CD4-positive, alpha-beta T cell (primary cell): Measurements from ENCODE around the gene PATJ. TPM values are rescaled to one million over a fixed set of nuclear protein-coding genes. Genes with fewer than 3 reads are reported as not detected.
"Not testable (repeated sequence)": the region's sequence is repeated elsewhere in the genome, so short reads cannot be mapped to it uniquely, and the experiment has no call there.

Experiments used
- ATAC-seq: fragments of 200-7000 bp; cut with Tn5 transposase; one replicate; pipeline ENCODE4 v1.10.0; 2022; ENCODE audit warnings: mild to moderate bottlenecking; ENCODE audit not compliant: poor library complexity
- CTCF ChIA-PET: fragments of 350-600 bp; sonication (Branson Sonifier 250); formaldehyde crosslinking; loops from one replicate; lab custom pipeline; 2021; ENCODE audit warnings: antibody characterized with exemption, inconsistent platforms; lab: Charles Lee
- POLR2A ChIA-PET: fragments of 350-600 bp; sonication (Branson Sonifier 250); formaldehyde crosslinking; loops from one replicate; lab custom pipeline; 2021; ENCODE audit warnings: antibody characterized with exemption, inconsistent platforms; lab: Charles Lee
- DNase-seq, 14 experiments: peaks; one replicate each; pipeline ENCODE4 v3.0.0-alpha.2; 2013 to 2020; ENCODE audit warnings: mixed read lengths in 2 of 14
- H3K27ac ChIP-seq, 2 donors: one replicate each; pipeline versions ENCODE4 v1.5.1 to v1.7.0; 2013; ENCODE audit warnings: low read length in 2 of 2, low read depth in 1 of 2, mild to moderate bottlenecking in 1 of 2
- H3K27me3 ChIP-seq, 2 experiments: 1 replicate in 1 of 2; 2 replicates in 1 of 2; pipeline versions ENCODE4 v1.6.1 to v1.7.0; 2013; ENCODE audit warnings: low read length in 2 of 2, control low read depth in 1 of 2, mild to moderate bottlenecking in 1 of 2, moderate library complexity in 1 of 2; ENCODE audit not compliant: insufficient read depth in 2 of 2, control insufficient read depth in 1 of 2
- H3K36me3 ChIP-seq: one replicate; pipeline ENCODE4 v1.6.1; 2013; ENCODE audit warnings: low read length, control low read depth; ENCODE audit not compliant: insufficient read depth
- H3K4me1 ChIP-seq: one replicate; pipeline ENCODE4 v1.6.1; 2013; ENCODE audit warnings: low read length, control low read depth; ENCODE audit not compliant: insufficient read depth
- H3K4me3 ChIP-seq: one replicate; pipeline ENCODE4 v1.5.1; 2013; ENCODE audit warnings: mild to moderate bottlenecking, low read length, moderate library complexity
- H3K9me3 ChIP-seq, 2 experiments: 1 replicate in 1 of 2; 2 replicates in 1 of 2; pipeline versions ENCODE4 v1.6.1 to v1.7.0; 2013; ENCODE audit warnings: low read length in 2 of 2, mild to moderate bottlenecking in 2 of 2, control low read depth in 1 of 2, moderate library complexity in 1 of 2; ENCODE audit not compliant: control insufficient read depth in 1 of 2, insufficient read depth in 1 of 2
- H3K27ac Mint-ChIP-seq: one replicate; pipeline ENCODE4 v1.8.0; 2020; ENCODE audit warnings: mixed read lengths
- H3K27me3 Mint-ChIP-seq: one replicate; pipeline ENCODE4 v1.8.0; 2021; ENCODE audit warnings: mixed read lengths
- H3K36me3 Mint-ChIP-seq: one replicate; pipeline ENCODE4 v1.8.0; 2021; ENCODE audit warnings: low read depth, mixed read lengths
- H3K4me1 Mint-ChIP-seq: one replicate; pipeline ENCODE4 v1.8.0; 2021; ENCODE audit warnings: low read depth, mixed read lengths
- H3K4me3 Mint-ChIP-seq: one replicate; pipeline ENCODE4 v1.8.0; 2020; ENCODE audit warnings: mild to moderate bottlenecking, mixed read lengths
- H3K9me3 Mint-ChIP-seq: one replicate; pipeline ENCODE4 v1.8.0; 2020; ENCODE audit warnings: mixed read lengths
- CTCF ChIP-seq: fragments of 200-600 bp; IDR thresholded peaks from one replicate; pipeline ENCODE4 v1.8.0; 2022; ENCODE audit warnings: antibody characterized with exemption, mild to moderate bottlenecking
- intact Hi-C, 2 experiments: fragments of 100-400 bp; cut with DNase I in 1 of 2; cut with micrococcal nuclease in 1 of 2; formaldehyde crosslinking; loops; one replicate each; pipeline versions ENCODE4 v1.15.1 to v1.9.0; 2023 to 2025; cut with DNase I, micrococcal nuclease
- total RNA-seq, 174 experiments: library from RNA in 2 of 174; stranded (reverse) in 2 of 174; gene quantifications; one replicate each; pipeline ENCODE4 v1.2.3 and lab custom pipeline; 2021 to 2026

PATJ gene
- total RNA-seq, 2 experiments from 2014 or later = 50.4 to 54.1 TPM

- H3K4me3 Mint-ChIP-seq = no peak overlapping the region
- Histone ChIP-seq H3K27me3 (no peaks in the 10 kb centered on the region), H3K27ac (no peak overlapping the region), H3K9me3 (no peaks in the 10 kb centered on the region), H3K4me1 (no peaks in the 10 kb centered on the region), H3K4me3 (no peak overlapping the region), H3K36me3 (no peaks in the 10 kb centered on the region)
- POLR2A ChIA-PET = no interaction called here
- DNase-seq (no peak), ATAC-seq (no peak)
- H3K27ac Mint-ChIP-seq = no peak overlapping the region
- H3K27me3 Mint-ChIP-seq = no peaks in the 10 kb centered on the region
- TF ChIP-seq CTCF = no peak
- H3K4me1 Mint-ChIP-seq = no peaks in the 10 kb centered on the region
- intact Hi-C loops = no loop called here
- CTCF ChIA-PET = no interaction called here
- H3K36me3 Mint-ChIP-seq = peaks cover 20% of the 10 kb centered on the region
- no peaks in the 10 kb centered on the region for H3K9me3 Mint-ChIP-seq
These were observed 214.5 kb downstream of the PATJ start for GRCh38 chr1:61956784-61957183.

GRCh38 chr1:61961009-61961408 is 218.7 kb downstream of the PATJ start:
- Mint-ChIP-seq H3K27ac (no peak overlapping the region), H3K4me1 (no peaks in the 10 kb centered on the region), H3K4me3 (no peak overlapping the region), H3K9me3 (no peaks in the 10 kb centered on the region), H3K27me3 (no peaks in the 10 kb centered on the region), H3K36me3 (peaks cover 31% of the 10 kb centered on the region)
- Histone ChIP-seq H3K36me3 (no peaks in the 10 kb centered on the region), H3K27me3 (no peaks in the 10 kb centered on the region), H3K4me1 (no peaks in the 10 kb centered on the region), H3K4me3 (no peak overlapping the region), H3K9me3 (no peaks in the 10 kb centered on the region), H3K27ac (no peak overlapping the region)
- intact Hi-C loops = no loop called here
- ATAC-seq (no peak), DNase-seq (no peak)
- ChIA-PET POLR2A (no interaction called here), CTCF (no interaction called here)
- TF ChIP-seq CTCF = no peak

- no peak overlapping the region for H3K4me3 ChIP-seq
- no peaks in the 10 kb centered on the region for H3K4me1 ChIP-seq
- Mint-ChIP-seq H3K9me3 (no peaks in the 10 kb centered on the region), H3K4me3 (no peak overlapping the region), H3K36me3 (peaks cover 24% of the 10 kb centered on the region), H3K4me1 (no peaks in the 10 kb centered on the region), H3K27ac (no peak overlapping the region), H3K27me3 (no peaks in the 10 kb centered on the region)
- no peaks in the 10 kb centered on the region for H3K36me3 ChIP-seq
- no peak for ATAC-seq
- no peaks in the 10 kb centered on the region for H3K27me3 ChIP-seq
- DNase-seq = no peak
- ChIA-PET POLR2A (no interaction called here), CTCF (no interaction called here)
- intact Hi-C loops = no loop called here
- no peaks in the 10 kb centered on the region for H3K9me3 ChIP-seq
- H3K27ac ChIP-seq = no peak overlapping the region
- no peak for TF ChIP-seq CTCF
These were observed 220.4 kb downstream of the PATJ start for GRCh38 chr1:61962631-61963030.

- POLR2A ChIA-PET, H3K27ac ChIP-seq, H3K9me3 ChIP-seq, H3K27ac Mint-ChIP-seq, intact Hi-C loops, H3K27me3 ChIP-seq, DNase-seq, H3K27me3 Mint-ChIP-seq, H3K4me3 ChIP-seq, H3K9me3 Mint-ChIP-seq, H3K4me3 Mint-ChIP-seq, H3K36me3 ChIP-seq, H3K4me1 Mint-ChIP-seq, H3K4me1 ChIP-seq, ATAC-seq, CTCF ChIA-PET: not testable (repeated sequence)
- peaks cover 35% of the 10 kb centered on the region for H3K36me3 Mint-ChIP-seq
These were observed 224.4 kb downstream of the PATJ start for GRCh38 chr1:61966450-61967225.
